HepG2 (cell line): Measurements from ENCODE around the gene NOS1.

ENCODE experiments used
- ATRX ChIP-seq: sonication (generic); formaldehyde crosslinking; IDR thresholded peaks from 2 replicates; pipeline ENCODE4 v1.4.0; 2020; ENCODE audit warnings: missing genetic modification reagents, borderline replicate concordance
- GABPA ChIP-seq, 2 experiments: IDR thresholded peaks; 2 replicates each; pipeline ENCODE4 v1.6.1; 2011 to 2016; ENCODE audit warnings: low read depth in 2 of 2, low read length in 1 of 2, missing biosample characterization in 1 of 2, missing genetic modification characterization in 1 of 2
- MTF1 ChIP-seq: sonication (generic); formaldehyde crosslinking; IDR thresholded peaks from 2 replicates; pipeline ENCODE4 v1.5.0; 2020; ENCODE audit warnings: missing genetic modification reagents
- NCOA1 ChIP-seq: sonication (generic); formaldehyde crosslinking; IDR thresholded peaks from 2 replicates; pipeline ENCODE4 v1.9.0; 2021; ENCODE audit warnings: missing genetic modification reagents
- POLR2A ChIP-seq, 2 experiments: IDR thresholded peaks; 2 replicates each; pipeline ENCODE4 v1.6.1; 2011; ENCODE audit warnings: low read depth in 2 of 2, low read length in 2 of 2, mild to moderate bottlenecking in 1 of 2, moderate library complexity in 1 of 2; ENCODE audit not compliant: insufficient read depth in 1 of 2
- YY1 ChIP-seq: IDR thresholded peaks from 2 replicates; pipeline ENCODE4 v1.6.1; 2011; ENCODE audit warnings: low read length, low read depth, moderate library complexity, mild to moderate bottlenecking; ENCODE audit not compliant: insufficient read depth, insufficient replicate concordance
- ZBTB42 ChIP-seq: sonication (generic); formaldehyde crosslinking; IDR thresholded peaks from 2 replicates; pipeline ENCODE4 v1.5.0; 2020; ENCODE audit warnings: mild to moderate bottlenecking, missing genetic modification reagents
- ZNF33B ChIP-seq: sonication (generic); formaldehyde crosslinking; IDR thresholded peaks from 2 replicates; pipeline ENCODE4 v1.5.1; 2020; ENCODE audit warnings: mild to moderate bottlenecking, missing genetic modification reagents
- ZNF34 ChIP-seq: sonication (generic); formaldehyde crosslinking; IDR thresholded peaks from 2 replicates; pipeline ENCODE4 v1.4.0; 2020; ENCODE audit warnings: mild to moderate bottlenecking, missing genetic modification reagents, borderline replicate concordance
- ZNF354B ChIP-seq: sonication (generic); formaldehyde crosslinking; IDR thresholded peaks from 2 replicates; pipeline ENCODE4 v1.8.0; 2022; ENCODE audit warnings: mild to moderate bottlenecking, missing genetic modification reagents
- ZNF549 ChIP-seq: sonication (generic); formaldehyde crosslinking; IDR thresholded peaks from 2 replicates; pipeline ENCODE4 v1.5.0; 2020; ENCODE audit warnings: missing genetic modification reagents
- TF ChIP-seq, protein P1 (sequence below): sonication (generic); formaldehyde crosslinking; IDR thresholded peaks from 2 replicates; pipeline ENCODE4 v1.4.0; 2020; ENCODE audit warnings: missing genetic modification reagents, borderline replicate concordance
- TF ChIP-seq, protein P2 (sequence below): sonication (generic); formaldehyde crosslinking; IDR thresholded peaks from 2 replicates; pipeline ENCODE4 v1.4.0; 2020; ENCODE audit warnings: missing genetic modification reagents

- TF ChIP-seq ZNF33B (CRISPR knock-in tag) (no peak), MTF1 (no peak), GABPA (IDR thresholded peaks at IDR 0.05; ENCODE audit: low read depth, low read length) (no peak), GABPA (CRISPR knock-in tag; IDR thresholded peaks at IDR 0.05; ENCODE audit: low read depth) (no peak), ZNF354B (CRISPR knock-in tag) (no peak), ZNF34 (CRISPR knock-in tag) (no peak), ATRX (CRISPR knock-in tag) (no peak), ZNF549 (no peak), YY1 (no peak), POLR2A (IDR thresholded peaks at IDR 0.05; ENCODE audit: insufficient read depth in 1 of 2, low read depth in 2 of 2, low read length in 2 of 2) (no peak), NCOA1 (CRISPR knock-in tag) (no peak), ZBTB42 (CRISPR knock-in tag) (no peak)
- TF ChIP-seq, protein P1, sequence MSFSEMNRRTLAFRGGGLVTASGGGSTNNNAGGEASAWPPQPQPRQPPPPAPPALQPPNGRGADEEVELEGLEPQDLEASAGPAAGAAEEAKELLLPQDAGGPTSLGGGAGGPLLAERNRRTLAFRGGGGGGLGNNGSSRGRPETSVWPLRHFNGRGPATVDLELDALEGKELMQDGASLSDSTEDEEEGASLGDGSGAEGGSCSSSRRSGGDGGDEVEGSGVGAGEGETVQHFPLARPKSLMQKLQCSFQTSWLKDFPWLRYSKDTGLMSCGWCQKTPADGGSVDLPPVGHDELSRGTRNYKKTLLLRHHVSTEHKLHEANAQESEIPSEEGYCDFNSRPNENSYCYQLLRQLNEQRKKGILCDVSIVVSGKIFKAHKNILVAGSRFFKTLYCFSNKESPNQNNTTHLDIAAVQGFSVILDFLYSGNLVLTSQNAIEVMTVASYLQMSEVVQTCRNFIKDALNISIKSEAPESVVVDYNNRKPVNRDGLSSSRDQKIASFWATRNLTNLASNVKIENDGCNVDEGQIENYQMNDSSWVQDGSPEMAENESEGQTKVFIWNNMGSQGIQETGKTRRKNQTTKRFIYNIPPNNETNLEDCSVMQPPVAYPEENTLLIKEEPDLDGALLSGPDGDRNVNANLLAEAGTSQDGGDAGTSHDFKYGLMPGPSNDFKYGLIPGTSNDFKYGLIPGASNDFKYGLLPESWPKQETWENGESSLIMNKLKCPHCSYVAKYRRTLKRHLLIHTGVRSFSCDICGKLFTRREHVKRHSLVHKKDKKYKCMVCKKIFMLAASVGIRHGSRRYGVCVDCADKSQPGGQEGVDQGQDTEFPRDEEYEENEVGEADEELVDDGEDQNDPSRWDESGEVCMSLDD (CRISPR knock-in tag) = no peak
- TF ChIP-seq, protein P2, sequence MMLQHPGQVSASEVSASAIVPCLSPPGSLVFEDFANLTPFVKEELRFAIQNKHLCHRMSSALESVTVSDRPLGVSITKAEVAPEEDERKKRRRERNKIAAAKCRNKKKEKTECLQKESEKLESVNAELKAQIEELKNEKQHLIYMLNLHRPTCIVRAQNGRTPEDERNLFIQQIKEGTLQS (CRISPR knock-in tag) = no peak
Measured at GRCh38 chr12:117388951-117389446, 27.6 kb upstream of the NOS1 start.
